ENCODE measurements around the gene RBM7.

RBM7 gene

DNA sequence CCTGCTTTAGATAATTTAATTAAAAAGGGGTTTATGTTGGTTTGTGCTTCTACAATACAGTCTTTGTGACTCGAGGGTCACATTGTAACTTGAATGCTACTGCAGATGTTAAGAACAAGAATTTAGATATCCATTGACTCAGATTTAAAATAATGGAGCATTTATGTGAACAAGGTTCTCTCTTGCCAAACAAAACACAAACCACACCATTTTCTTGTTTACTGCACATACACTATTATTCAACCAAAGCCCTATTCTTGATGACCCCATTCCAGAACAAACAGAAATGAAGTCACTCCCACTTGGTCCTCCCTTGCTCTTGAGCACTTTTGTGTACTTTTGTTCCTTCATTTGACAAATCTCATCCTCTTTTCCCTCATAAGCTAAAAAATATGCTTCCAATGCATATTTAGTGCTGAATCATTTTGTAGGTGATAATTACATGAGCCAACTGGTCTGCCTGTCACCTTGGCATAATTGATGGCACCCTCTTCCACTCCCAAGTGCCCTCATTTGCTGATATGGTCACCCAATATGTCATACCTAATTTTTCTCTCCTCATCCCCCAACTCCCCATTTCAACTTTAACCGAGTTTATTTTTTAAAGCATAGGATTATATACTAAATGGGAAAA is 3.0 kb upstream of the RBM7 start:
- DNase-seq: no peak

DNA sequence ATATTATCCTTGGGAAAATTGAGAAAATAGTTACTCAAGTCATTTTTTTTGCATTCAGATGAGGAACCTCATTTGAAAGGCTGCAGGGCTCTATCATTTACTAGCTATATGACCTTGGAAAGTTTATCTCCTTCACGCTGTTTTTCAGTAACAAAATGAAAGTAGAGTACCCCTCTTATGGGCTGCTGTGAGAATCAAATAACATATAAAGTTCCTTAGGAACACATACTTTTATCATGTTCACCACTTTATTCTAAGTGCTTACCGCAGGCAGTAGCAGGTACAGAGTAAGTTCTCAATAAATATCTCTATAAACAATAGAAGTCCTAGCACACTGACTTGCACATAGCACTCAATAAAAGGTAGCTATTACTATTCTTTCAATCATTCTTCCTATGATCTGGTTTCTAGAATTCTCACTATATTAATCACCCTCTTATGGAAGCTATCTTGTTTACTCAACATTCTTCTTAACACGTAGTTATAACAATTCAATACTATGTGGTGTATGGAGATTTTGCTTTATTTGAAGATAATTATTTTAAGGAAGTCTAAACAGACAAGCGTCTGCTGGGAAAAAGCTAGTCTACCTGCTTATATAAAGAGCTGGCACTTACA is 2.1 kb upstream of the RBM7 start:
- DNase-seq: no peak

DNA sequence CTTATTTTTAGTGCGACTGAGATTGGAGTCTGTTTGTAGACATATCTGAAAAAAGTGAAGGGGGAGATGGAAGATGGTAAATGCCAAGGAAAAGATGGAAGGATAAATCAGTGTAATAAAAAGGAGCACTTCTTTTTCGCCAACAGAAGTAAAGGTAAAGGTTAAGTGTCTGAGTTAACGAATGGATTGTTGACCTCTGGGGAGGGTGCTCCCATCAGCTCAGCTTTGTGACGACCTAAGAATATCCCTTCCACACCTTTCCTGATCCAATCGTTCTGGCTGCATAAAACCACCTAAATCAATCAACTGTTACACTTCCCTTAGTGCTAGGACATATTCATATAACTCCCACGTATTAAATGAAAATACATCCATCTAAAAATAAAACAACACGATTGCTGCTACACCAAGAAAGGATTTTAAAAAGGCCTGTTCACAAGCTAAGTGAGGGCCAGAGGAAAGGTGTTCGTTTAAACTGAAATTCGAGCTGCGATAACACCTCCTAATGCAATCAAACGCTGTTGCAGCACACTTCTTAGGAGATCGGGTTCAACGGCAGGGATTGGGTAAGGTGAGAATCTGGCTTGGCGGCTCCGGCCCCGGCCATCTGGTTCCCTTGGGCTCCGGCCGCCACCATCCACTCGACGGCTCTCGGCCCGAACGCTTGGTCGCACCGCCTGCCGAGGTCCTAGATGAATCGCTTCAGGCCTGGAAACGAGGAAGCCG is 813 bp upstream of the RBM7 start:
- DNase-seq: peak; percentile 55 to 71

DNA sequence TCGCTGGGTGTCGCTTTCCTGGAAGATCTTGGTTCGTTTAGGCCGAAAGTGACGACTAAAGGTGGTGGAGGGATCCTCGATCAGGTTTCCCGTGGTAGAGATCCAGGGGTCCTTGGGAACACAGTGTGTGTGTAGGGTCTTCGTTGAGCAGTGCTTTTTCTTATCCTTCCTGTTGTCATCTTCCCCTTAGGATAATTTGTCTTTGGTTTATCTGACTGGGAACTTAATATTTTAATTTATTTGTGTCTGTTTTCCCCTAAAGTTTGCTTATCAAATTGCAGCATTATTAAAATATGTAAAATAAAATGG is 403 bp downstream of the RBM7 start:
- no peak for DNase-seq

DNA sequence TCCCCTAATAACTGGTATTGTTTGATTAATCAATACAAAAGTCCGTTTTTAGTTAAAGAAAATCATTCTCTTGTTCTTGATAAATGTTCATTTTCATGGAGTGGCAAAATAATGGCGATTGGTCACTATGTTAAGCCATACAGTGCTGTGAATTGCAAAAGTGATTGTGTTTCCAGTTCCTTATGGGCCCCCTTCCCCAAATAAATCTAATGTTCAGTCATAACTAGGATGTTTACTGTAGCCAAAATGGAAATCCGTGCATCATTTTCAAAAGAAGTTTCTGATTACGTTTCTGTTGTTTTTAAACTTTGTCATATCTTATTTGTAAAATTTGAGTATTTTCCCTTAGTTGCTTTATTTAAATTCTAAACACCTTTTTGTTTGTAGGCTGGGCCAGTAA is 845 bp downstream of the RBM7 start:
- no peak for DNase-seq

DNA sequence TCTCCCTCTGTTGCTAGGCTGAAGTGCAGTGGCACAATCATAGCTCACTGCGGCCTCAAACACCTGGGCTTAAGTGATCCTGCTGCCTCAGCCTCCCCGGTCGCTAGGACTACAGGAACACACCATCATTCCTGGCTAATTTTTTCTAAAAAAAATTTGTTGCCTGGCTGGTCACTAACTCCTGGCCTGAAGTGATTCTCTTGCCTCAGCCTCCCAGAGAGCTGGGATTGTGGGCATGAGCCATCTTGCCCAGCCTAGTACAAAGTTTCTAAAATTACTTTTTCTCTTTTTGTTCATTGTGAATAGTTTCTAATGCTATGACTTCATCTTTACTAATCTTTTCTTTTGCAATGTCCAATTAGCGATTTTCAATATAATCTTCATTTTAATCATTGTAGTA is 12.5 kb downstream of the RBM7 start:
- DNase-seq: no peak

DNA sequence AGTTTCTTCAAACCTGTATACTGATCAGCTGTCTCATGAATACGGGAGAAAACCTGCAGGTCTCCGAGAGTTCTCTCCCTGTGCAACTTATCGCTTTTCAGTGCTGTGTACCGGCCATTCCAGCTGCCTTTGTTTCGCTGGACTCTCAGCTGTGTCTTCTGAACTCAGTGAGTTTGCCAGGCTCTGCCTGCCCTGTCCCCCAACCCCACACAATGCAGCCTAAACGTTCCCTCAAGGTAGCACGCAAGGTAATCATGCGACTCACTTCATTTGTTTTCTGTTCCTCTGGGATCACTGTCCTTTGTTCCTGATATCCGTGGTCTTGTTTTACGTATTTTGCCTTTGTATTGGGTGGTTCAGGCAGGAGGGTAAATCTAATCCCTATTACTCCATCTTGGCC is 13.5 kb downstream of the RBM7 start:
- DNase-seq: no peak

DNA sequence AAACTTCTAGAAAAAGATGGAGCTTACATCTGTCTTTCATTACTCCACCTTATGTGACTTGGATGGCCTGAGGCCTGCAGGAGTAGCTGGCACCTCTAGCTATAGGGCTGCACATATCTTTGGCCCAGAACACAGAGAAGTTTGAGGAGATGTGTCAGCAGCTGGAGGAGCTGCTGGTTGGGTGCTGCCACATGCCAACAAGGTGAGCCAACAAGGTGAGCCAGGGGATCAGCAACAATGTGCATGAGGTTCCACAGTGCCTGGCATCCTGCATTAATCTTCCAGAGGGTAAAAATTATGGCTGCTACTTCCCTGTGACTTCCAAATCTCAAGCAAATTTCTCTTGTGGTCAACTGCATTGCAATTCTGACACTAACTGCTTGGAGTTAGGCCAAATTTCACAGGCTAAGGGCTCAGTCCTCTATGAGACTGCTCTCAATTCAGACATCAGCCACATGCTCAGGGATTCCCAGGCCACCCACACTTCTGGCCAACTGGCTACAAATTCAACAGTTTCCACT is 16.0 kb downstream of the RBM7 start:
- DNase-seq: no peak

DNA sequence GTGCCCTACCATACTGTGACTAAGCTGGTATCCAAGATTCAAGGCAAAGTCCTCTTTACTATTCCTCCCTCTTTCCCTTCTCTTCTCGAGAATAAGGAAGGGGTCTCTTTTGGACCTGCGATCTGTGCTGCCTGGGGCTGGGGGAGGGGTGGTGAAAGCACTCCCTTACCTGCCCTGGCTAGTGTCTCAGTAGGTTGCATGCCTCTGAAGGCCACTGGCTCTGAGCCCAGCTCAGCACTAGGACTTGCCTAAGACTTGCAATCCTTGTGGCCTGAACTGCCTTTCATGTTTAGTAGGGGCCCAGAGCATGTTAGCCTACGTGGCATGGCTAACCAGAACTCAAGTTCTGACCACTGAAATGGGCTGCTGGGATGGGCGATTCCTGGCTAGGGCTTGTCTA is 25.8 kb downstream of the RBM7 start:
- no peak for DNase-seq

DNA sequence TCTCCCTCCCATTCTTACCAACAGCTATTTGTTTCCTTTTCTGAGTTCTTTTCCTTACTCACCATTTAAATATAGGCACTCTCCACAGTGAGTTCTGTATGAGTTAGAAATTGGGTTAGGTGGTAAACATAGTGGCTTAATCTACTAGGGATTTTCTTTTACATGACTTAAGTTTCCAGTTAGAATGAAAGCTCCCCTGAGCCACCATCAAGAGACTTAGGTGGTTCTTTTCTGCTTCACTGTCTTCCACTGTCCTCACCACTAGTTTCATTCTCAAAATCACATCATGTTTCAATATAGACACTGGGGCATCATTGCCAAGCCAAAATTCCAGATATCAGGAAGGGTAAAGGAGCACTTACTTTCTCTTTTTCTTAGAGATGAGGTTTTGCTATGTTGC is 29.8 kb downstream of the RBM7 start:
- DNase-seq: no peak

DNA sequence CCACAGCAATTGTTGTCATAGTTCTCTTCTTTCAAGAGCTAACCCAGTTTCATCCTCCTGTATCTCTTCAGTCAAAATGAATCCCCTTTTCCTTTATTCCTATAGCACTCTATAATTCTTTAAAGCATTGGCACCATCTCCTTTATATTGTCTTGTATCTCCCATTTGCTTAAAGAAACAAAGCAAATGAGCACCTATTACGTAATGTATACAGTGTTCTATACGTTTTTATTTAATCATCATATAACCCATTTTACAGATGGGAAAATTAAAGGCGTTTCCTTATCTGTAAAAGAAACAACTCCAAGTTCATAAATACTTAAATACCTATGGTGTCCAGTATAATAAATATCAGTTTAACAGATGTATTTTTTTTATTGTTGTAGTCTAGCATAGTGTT is 32.4 kb downstream of the RBM7 start:
- DNase-seq: no peak

DNA sequence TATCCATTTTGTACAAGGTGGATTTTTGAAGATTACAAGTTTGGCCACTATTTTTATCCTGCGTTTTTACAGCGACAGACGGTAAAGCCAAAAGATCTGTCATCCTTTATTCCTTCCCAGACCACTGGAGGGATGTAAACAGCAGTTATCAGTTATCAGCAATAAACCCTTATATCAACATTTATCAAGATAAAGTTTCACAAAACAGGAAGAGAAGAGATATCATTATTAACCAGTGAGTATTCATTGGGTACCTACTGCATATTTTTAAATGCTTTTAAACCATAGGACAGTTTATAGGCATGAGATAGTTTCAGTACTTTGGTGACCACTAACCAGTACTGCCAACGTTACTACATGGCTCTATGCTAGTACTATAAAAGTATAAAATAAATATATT is 32.9 kb downstream of the RBM7 start:
- DNase-seq: no peak

DNA sequence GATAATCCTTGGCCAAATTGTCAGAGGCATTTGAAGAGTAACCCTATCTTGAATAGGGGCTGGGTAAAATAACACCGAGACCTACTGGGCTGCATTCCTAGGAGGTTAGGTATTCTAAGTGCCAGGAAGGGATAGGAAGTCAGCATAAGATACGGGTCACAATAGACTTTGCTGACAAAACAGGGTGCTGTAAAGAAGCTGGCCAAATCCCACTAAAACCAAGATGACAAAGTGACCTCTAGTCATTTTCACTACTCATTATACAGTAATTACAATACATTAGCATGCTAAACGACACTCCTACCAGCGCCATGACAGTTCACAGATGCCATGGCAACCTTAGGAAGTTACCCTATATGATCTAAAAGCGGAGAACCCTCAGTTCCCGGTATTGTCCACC is 37.8 kb downstream of the RBM7 start:
- no peak for DNase-seq

DNA sequence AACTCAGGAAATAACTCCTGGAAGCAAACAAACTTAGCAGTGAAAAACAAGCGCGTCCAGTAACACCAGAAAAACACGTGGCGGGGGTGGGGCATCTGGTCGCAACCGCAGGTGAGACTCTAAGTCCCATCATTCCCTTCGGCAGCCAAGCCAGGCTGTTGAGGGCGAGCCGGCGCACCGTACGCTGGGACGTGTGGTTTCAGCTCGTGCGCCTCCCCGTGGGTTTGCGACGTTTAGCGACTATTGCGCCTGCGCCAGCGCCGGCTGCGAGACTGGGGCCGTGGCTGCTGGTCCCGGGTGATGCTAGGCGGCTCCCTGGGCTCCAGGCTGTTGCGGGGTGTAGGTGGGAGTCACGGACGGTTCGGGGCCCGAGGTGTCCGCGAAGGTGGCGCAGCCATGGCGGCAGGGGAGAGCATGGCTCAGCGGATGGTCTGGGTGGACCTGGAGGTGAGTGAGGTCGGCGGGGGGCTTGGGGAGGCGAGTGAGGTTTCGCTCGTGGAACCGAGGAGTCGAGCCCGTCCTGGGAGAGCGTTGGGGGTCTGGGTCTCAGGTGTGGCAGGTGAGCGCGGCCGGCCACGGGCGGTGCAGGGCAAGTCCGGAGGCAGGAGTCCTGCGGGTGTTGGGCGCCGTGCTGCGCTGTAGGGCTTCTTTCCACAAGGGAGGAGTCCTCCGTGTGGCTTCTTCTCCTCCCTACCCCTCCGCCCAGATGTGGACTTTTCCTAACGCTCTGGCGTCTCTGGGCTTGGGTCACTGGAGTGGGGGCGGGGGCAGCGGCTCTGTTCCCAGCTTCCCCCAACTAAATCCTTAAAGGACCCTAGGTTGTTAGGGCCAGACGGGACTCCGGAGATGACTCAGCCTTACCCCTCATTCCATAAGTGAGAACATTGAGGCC is 39.0 kb downstream of the RBM7 start, which contains the start of gene REXO2:
TSS of gene REXO2 (plus strand) at position 239 of the 892 bp plus-strand sequence. CDS start at position 301, 62 bp downstream.
- peak; percentile 94 to 95 for DNase-seq

DNA sequence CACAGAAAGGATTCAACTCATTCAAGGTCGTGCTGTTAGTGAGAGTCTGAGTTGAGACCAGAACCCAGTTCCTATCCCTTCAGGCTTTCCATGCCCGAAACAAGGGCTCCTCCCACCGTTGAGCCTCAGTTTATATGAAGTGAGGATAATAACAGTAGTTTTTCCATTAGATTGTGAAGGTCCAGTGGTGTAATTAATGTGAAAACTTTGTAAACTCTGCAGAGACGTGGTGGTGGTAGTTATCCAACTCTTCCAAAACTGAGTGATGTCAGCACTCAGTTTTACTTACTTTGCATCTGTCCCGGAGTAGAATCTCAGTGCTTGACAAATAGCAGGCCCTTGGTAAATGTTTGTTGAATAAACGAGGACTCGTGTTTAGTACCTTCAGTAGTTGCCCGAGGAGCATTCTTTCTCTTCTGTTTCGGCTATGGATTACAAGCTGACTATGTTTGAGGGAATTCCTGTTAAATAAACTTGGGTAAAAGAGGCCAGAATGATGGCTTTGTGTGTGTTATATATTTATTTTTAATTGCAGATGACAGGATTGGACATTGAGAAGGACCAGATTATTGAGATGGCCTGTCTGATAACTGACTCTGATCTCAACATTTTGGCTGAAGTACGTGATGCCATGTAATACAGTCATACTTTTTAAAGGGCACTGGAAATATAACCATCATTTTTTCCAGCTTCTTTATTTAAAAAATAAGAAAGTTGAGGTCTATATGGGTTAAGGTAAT is 39.8 kb downstream of the RBM7 start:
- no peak for DNase-seq

DNA sequence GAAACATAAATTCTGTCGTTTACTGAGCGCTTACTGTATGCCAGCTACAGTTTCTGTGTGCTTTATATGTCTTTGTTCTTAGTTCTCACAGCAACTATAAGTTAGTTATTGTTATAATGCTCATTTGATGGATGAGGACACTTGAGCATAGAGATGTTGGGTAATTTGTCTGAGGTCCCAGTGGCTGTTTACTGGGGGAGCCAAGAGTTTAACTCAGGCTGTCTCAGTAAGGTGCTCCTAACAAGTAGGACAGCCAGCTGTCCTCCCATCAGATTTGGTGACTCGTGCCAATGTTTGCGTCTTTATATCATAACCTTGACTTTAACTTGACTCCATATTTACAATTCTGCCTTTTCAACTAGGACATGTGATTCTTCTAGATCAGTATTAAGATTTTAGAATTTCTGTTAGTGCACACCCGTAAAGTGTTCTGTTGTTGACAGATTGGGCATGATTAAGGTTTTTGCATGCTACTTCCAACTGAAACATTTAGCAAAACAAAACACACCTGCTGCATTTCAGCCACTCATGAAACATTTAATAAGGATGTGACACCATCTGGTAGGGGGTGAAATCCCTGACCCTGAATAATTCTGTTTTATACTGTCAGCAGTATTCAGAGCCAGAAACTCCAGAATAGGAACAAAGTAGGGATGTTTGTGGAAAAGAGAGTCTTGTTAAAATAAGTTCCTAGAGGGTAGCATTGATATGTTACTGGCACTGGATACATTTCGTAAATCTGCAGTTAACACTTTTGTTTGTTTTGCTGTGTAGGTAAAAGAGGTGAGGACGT is 40.7 kb downstream of the RBM7 start:
- peak; percentile 27 to 29 for DNase-seq

DNA sequence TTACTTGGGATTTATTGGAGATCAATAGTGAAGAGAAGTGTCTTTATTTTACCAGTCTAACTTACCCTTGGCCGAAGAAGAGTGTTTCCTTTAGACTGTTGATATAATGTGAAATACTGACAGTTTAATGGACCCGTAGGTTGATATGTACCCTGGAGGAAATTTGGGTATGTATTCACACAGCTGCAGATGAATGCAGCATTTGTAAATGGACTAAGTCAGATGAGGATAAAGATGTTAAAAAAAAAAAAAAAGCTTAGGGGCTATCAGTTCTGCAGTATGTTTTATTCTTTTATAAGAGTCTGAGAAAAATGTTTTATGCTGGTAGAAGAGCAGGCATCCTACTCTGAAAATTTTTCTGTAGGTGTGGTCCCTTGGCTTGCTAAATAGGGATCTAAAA is 41.5 kb downstream of the RBM7 start:
- peak in 1 of 2 experiments; percentile 0 for DNase-seq

DNA sequence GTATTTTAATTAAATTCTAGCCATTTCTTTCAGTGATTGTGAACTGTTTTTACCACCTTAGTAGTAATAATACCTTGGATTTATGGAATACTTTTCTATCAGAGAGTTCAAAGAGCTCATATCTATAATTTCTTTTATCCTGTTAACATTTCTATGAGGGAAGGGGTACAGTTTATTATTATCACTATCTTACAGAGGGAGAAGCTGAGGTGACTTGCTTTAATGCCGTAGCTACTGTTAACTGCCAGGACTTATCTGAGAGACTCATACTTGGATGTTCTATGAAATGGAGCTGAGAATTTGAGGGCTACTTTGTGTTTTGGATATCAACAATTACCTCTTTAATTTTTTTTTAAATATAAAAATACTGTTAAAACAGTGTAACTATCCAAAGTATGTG is 42.1 kb downstream of the RBM7 start:
- DNase-seq: no peak

DNA sequence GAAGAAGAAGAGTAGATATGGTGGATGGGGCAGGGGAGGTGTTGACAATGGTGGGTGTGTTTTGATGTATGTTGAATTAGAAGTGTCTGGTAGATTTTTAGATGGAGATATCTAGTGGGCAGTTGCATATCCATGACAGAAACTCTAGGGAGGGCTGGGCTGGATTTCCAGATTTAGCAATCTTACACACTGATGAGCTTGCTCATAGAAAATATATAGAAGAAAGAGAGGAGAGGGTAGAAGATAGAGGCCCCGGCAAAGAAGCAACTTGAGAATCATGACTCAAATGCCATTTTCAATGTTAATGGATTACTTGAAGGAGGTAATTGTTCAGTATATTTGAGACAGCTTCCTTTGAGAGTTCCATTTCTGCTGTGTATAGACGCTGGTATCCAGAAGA is 47.0 kb downstream of the RBM7 start:
- DNase-seq: no peak

DNA sequence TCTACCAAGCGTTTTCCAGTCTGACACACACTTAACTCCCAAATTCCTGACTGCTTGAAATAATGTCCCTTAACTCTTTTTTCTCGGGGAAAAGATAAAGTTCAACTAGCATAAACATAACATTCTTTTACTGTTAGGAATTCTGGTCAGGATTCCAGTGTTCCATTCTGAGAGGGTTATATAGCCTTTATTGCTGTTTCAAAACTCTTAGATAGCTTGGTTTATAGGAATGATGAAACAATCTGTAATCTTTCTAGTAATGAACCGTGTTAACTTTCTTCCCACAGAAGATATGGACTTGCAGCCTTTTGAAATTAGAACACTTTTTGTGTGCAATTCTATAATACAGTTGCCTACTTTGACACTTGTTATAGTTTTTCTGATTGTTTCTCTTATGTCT is 47.4 kb downstream of the RBM7 start:
- DNase-seq: no peak

DNA sequence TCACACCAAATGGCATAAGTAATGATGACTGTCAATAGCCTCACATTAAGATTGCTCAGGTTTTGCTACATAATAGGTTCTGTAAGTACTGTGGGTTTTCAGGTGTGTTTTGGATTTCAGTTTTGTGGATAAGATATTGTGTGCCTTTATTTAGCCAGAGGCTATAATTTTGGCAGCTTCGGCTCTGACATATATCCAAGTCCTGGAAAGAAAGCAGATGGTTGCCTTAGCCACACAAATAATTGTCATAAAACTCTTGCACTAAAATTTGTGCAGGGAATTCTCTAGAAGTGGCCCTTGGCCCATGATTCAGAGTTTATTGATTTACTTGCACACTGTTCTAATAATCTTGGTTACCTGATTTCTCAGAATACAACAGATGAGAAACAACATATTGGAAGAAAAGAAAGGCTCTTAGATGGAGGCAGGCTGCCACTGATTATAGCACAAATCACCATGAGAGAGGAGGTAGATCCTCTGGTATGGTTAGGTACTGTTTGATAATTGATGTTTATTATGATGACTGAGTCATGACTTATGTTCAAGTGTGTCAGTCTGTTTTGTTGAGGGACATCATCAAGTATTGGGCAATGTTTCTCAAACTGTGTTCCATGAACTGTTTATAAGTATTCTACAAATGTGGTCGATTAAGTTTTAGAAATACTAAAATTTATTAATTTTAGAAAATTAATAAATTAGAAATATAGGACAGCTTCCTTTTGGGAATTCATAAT is 48.5 kb downstream of the RBM7 start:
- no peak for DNase-seq

All from SHP77 (cell line).